Uterus (tissue), 4 donors: ENCODE data around the gene LRP8. TPM values are rescaled to one million over a fixed set of nuclear protein-coding genes. Genes with fewer than 3 reads are reported as not detected.

ENCODE experiments used
- DNase-seq, 2 donors: peaks; one replicate each; pipeline ENCODE4 v3.0.0-alpha.2; 2019 to 2020
- H3K27ac ChIP-seq, 2 donors: fragments of 200-600 bp; sonication (generic); 1 replicate in 1 of 2; 2 replicates in 1 of 2; pipeline ENCODE4 v1.5.1; 2016 to 2018
- H3K27me3 ChIP-seq, 2 donors: fragments of 200-600 bp; sonication (generic); one replicate each; pipeline ENCODE4 v1.5.1; 2018 to 2019; ENCODE audit warnings: control low read depth in 1 of 2
- H3K36me3 ChIP-seq, 2 donors: fragments of 200-600 bp; sonication (generic); one replicate each; pipeline ENCODE4 v1.5.1; 2019; ENCODE audit warnings: control low read depth in 1 of 2
- H3K4me1 ChIP-seq, 2 donors: fragments of 200-600 bp; sonication (generic); one replicate each; pipeline ENCODE4 v1.5.1; 2018 to 2019; ENCODE audit warnings: control low read depth in 1 of 2
- H3K4me3 ChIP-seq, 2 donors: fragments of 200-600 bp; sonication (generic); 1 replicate in 1 of 2; 2 replicates in 1 of 2; pipeline ENCODE4 v1.5.1; 2018 to 2019; ENCODE audit warnings: mild to moderate bottlenecking in 1 of 2
- H3K9me3 ChIP-seq, 2 donors: fragments of 200-600 bp; sonication (generic); one replicate each; pipeline ENCODE4 v1.5.1; 2019; ENCODE audit warnings: control low read depth in 1 of 2
- CTCF ChIP-seq, 4 experiments: fragments of 200-600 bp in 2 of 4; fragments of 450-650 bp in 2 of 4; sonication (generic) in 2 of 4; IDR thresholded peaks; one replicate each; pipeline ENCODE4 v1.5.1; 2016 to 2019; ENCODE audit warnings: antibody characterized with exemption in 4 of 4, mild to moderate bottlenecking in 2 of 4, moderate library complexity in 1 of 4
- POLR2A ChIP-seq, 2 donors: fragments of 450-650 bp; IDR thresholded peaks; one replicate each; pipeline ENCODE4 v1.6.1; 2016; ENCODE audit warnings: antibody characterized with exemption in 2 of 2, mild to moderate bottlenecking in 1 of 2, moderate library complexity in 1 of 2
- intact Hi-C: fragments of 100-400 bp; cut with DNase I; formaldehyde crosslinking; loops from one replicate; pipeline ENCODE4 v1.15.1; 2023; ENCODE audit warnings: low total_unique reads
- total RNA-seq, 4 donors: library from RNA; depleted of rRNA in 3 of 4; stranded (reverse); fragments of >200 nt in 3 of 4; gene quantifications; one replicate each; pipeline versions ENCODE4 v1.1.0 to v1.2.4, GENCODE V29; 2014 to 2023
- donor health status: DM: yes; HTN: yes; CAD: no.

The LRP8 gene
- total RNA-seq, 4 donors from 2014 or later = 1.5 to 15.3 (median 8.5) TPM

DNA sequence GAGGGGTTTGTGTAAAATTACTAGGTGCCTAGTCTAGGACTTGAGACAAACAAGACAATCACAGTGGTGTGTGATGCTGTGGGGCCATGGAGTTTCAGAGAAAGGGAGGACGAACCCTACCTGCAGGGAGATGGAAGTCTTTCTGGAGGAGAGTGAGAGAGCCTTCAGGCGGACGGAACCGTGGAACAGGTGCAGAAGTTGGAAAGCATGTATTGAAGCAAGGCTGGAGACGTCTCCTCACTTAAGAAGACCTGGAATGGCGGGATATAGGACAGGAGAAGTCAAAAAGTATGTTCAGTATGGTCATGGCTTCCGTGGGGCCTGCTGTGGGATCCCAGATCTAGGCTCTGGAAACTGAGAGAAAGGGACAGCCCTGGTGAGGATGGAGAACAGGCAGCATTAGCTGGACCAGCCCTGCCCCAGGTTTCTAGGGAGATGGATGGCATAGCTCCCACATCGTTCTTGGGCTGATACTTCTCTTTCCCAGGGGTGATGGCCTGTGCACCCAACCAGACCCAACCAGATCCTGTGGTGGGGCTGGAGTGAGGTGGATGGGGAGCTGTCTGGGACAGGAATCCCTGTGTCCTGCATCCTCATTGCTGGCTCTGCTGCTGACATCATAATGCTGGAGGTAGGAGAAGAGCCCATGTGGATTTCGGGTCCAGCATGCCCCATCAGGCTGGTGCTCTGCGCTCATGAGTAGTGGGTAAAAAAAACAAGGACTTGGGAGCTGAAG is 15.0 kb upstream of the LRP8 start:
- H3K4me3 ChIP-seq = no peak overlapping the region
- H3K27ac ChIP-seq = no peak overlapping the region
- no peaks in the 10 kb centered on the region for H3K4me1 ChIP-seq
- DNase-seq = no peak
- H3K36me3 ChIP-seq = no peaks in the 10 kb centered on the region
- H3K27me3 ChIP-seq = no peaks in the 10 kb centered on the region
- H3K9me3 ChIP-seq = no peaks in the 10 kb centered on the region
- TF ChIP-seq CTCF (IDR thresholded peaks at IDR 0.05) (no peak), POLR2A (IDR thresholded peaks at IDR 0.05) (no peak)
- intact Hi-C loops = no loop called here

- no peaks in the 10 kb centered on the region for H3K9me3 ChIP-seq
- H3K4me1 ChIP-seq = no peaks in the 10 kb centered on the region
- H3K36me3 ChIP-seq = no peaks in the 10 kb centered on the region
- no peak for DNase-seq
- intact Hi-C loops = no loop called here
- TF ChIP-seq POLR2A (IDR thresholded peaks at IDR 0.05) (no peak), CTCF (IDR thresholded peaks at IDR 0.05) (no peak)
- H3K4me3 ChIP-seq = no peak overlapping the region
- H3K27ac ChIP-seq = no peak overlapping the region
- H3K27me3 ChIP-seq = no peaks in the 10 kb centered on the region
These were observed 14.3 kb upstream of the LRP8 start for GRCh38 chr1:53341961-53342707.

DNA sequence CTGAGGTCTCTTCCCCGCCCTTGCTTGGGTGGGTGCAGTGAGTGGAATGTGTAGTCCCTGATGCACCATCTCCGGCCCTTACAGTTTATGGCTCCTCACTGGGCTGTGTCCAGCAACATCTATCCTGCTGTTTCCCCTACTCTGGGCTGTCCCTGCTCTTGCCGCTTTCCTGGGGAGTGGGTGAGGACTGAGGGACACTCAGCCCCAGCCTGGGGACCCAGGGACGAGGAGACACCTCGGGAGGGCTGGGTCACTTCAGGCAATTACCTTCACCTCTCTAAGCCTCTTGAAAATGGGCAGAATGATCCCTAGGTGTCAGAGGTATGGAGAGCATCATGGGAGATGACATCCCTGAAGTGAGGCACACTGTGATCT is 13.6 kb upstream of the LRP8 start:
- Histone ChIP-seq H3K36me3 (no peaks in the 10 kb centered on the region), H3K9me3 (no peaks in the 10 kb centered on the region), H3K27me3 (no peaks in the 10 kb centered on the region), H3K27ac (no peak overlapping the region), H3K4me1 (no peaks in the 10 kb centered on the region), H3K4me3 (no peak overlapping the region)
- no peak for TF ChIP-seq POLR2A (IDR thresholded peaks at IDR 0.05)
- no peak for TF ChIP-seq CTCF (IDR thresholded peaks at IDR 0.05)
- no peak for DNase-seq
- intact Hi-C loops = no loop called here

GRCh38 chr1:53340660-53341520 is 13.0 kb upstream of the LRP8 start:
- Histone ChIP-seq H3K27ac (no peak overlapping the region), H3K27me3 (no peaks in the 10 kb centered on the region), H3K36me3 (no peaks in the 10 kb centered on the region), H3K9me3 (no peaks in the 10 kb centered on the region), H3K4me1 (no peaks in the 10 kb centered on the region), H3K4me3 (no peak overlapping the region)
- TF ChIP-seq POLR2A (IDR thresholded peaks at IDR 0.05) (no peak), CTCF (IDR thresholded peaks at IDR 0.05) (no peak)
- intact Hi-C loops = no loop called here
- DNase-seq = no peak
